GM12878 (cell line): ENCODE measurements around the gene NR1I2. TPM values are rescaled to one million over a fixed set of nuclear protein-coding genes. Genes with fewer than 3 reads are reported as not detected.

Source experiments
- ATAC-seq: fragments of 200-7000 bp; cut with Tn5 transposase; 3 replicates; pipeline ENCODE4 v1.9.1; 2020; ENCODE audit warnings: mild to moderate bottlenecking, moderate library complexity
- BruUV-seq: library from RNA; stranded (reverse); fragments of 400-500 nt; replicated peaks from 2 replicates; lab custom pipeline; 2021; lab: Mats Ljungman, UMichigan
- CTCF ChIA-PET: fragments of 300-600 bp; sonication (Branson Sonifier 250); formaldehyde crosslinking; extraction: SDS; loops from one replicate; lab custom pipeline; 2021; ENCODE audit warnings: inconsistent platforms; lab: Yijun Ruan, JAX
- POLR2A ChIA-PET: fragments of 350-600 bp; formaldehyde crosslinking; extraction: SDS; loops from one replicate; lab custom pipeline; 2021; ENCODE audit warnings: inconsistent platforms; lab: Charles Lee
- RAD21 ChIA-PET: fragments of 300-600 bp; sonication (Branson Sonifier 250); formaldehyde crosslinking; loops from one replicate; lab custom pipeline; 2023; ENCODE audit warnings: antibody characterized with exemption; ENCODE audit not compliant: unreplicated experiment; lab: Charles Lee
- SMC1A ChIA-PET: fragments of 300-600 bp; sonication (Branson Sonifier 250); formaldehyde crosslinking; loops from one replicate; lab custom pipeline; 2023; ENCODE audit not compliant: unreplicated experiment, uncharacterized antibody; lab: Charles Lee
- DNase-seq: peaks from one replicate; pipeline ENCODE4 v3.0.0-alpha.2; 2011; ENCODE audit warnings: low read depth, low spot score
- FAIRE-seq: peaks from 3 replicates; lab custom pipeline; 2011; peaks lifted over from hg19 to GRCh38; lab: Jason Lieb, UNC
- H2AFZ ChIP-seq: 2 replicates; pipeline ENCODE4 v1.6.0; 2011; ENCODE audit warnings: low read depth, low read length, control low read depth; ENCODE audit not compliant: control insufficient read depth
- H3K27ac ChIP-seq: 2 replicates; pipeline ENCODE4 v1.5.1; 2011; ENCODE audit warnings: control low read depth; ENCODE audit not compliant: control insufficient read depth, insufficient read depth
- H3K27me3 ChIP-seq, 2 experiments: replicated peaks in 1 of 2; 2 replicates each; pipeline versions ENCODE4 v1.6.0 to v1.6.1; 2011; ENCODE audit warnings: low read length in 1 of 2; ENCODE audit not compliant: control insufficient read depth in 2 of 2, insufficient read depth in 2 of 2
- H3K36me3 ChIP-seq, 2 experiments: 2 replicates each; pipeline ENCODE4 v1.5.1; 2011; ENCODE audit warnings: low read length in 1 of 2; ENCODE audit not compliant: control insufficient read depth in 2 of 2, insufficient read depth in 2 of 2
- H3K4me1 ChIP-seq: 2 replicates; pipeline ENCODE4 v1.6.1; 2011; ENCODE audit warnings: mild to moderate bottlenecking, low read length, moderate library complexity, mixed read lengths; ENCODE audit not compliant: control insufficient read depth, insufficient read depth
- H3K4me2 ChIP-seq: 2 replicates; pipeline ENCODE4 v1.6.0; 2011; ENCODE audit warnings: control low read depth; ENCODE audit not compliant: control insufficient read depth, insufficient read depth
- H3K4me3 ChIP-seq: fragments of 200-600 bp; sonication (generic); 2 replicates; pipeline ENCODE4 v1.5.1; 2016
- H3K79me2 ChIP-seq: 2 replicates; pipeline ENCODE4 v1.6.0; 2011; ENCODE audit warnings: low read length; ENCODE audit not compliant: control insufficient read depth, insufficient read depth
- H3K9ac ChIP-seq: 2 replicates; pipeline ENCODE4 v1.8.0; 2011; ENCODE audit warnings: low read length, control low read depth, mixed read lengths; ENCODE audit not compliant: control insufficient read depth, insufficient read depth
- H3K9me3 ChIP-seq: replicated peaks from 3 replicates; pipeline ENCODE4 v1.5.1; 2011; ENCODE audit warnings: mild to moderate bottlenecking, low read length; ENCODE audit not compliant: control insufficient read depth, insufficient read depth
- H4K20me1 ChIP-seq: 2 replicates; pipeline ENCODE4 v1.6.0; 2011; ENCODE audit not compliant: control insufficient read depth, insufficient read depth
- CREM ChIP-seq: IDR thresholded peaks from 2 replicates; pipeline ENCODE4 v1.6.1; 2014; ENCODE audit warnings: antibody characterized with exemption, low read depth
- KDM1A ChIP-seq: fragments of 200-600 bp; sonication (generic); IDR thresholded peaks from 2 replicates; pipeline ENCODE4 v1.6.1; 2016; ENCODE audit warnings: borderline replicate concordance
- LARP7 ChIP-seq: fragments of 450-650 bp; IDR thresholded peaks from 2 replicates; pipeline ENCODE4 v1.6.1; 2017; ENCODE audit warnings: mild to moderate bottlenecking
- RAD51 ChIP-seq: fragments of 450-650 bp; IDR thresholded peaks from 2 replicates; pipeline ENCODE4 v1.6.1; 2016; ENCODE audit warnings: moderate library complexity, mild to moderate bottlenecking, inconsistent platforms
- SMC3 ChIP-seq: IDR thresholded peaks from 2 replicates; pipeline ENCODE4 v1.6.1; 2011; ENCODE audit warnings: low read length, improper control_type of control experiment, borderline replicate concordance
- WGBS: methylation state at CpG from one replicate; pipeline ENCODE4 v1.1.6; 2016; ENCODE audit warnings: low lambda C conversion rate; ENCODE audit not compliant: insufficient replicate concordance, insufficient coverage; ENCODE audit errors: missing lambda C conversion rate; 5-methylcytosine and 5-hydroxymethylcytosine counted together
- in situ Hi-C: fragments of 300-500 bp; cut with MboI; formaldehyde crosslinking; loops from 9 replicates; pipeline ENCODE4 v1.14.3; 2018; ENCODE audit warnings: mixed read lengths
- intact Hi-C: fragments of 100-400 bp; cut with micrococcal nuclease; formaldehyde crosslinking; loops from one replicate; pipeline ENCODE4 v1.14.2; 2022; ENCODE audit not compliant: unreplicated experiment
- polyA plus RNA-seq, 11 experiments: library from polyadenylated mRNA; depleted of rRNA in 4 of 11; unstranded in 6 of 11; stranded (reverse) in 5 of 11; fragments of >200 nt; fragmentation: Nextera tagmentation in 4 of 11; fragmentation: Illumina TruSeq in 1 of 11; extraction: Ambion mirVana in 4 of 11; extraction: Trizol in 1 of 11; gene quantifications; 1 replicate in 1 of 11; 2 replicates in 10 of 11; pipeline versions ENCODE4 v1.2.1 to v1.2.3, GENCODE V29; 2011 to 2016; ENCODE audit warnings: inconsistent platforms in 2 of 11, missing spikeins in 2 of 11, low read depth in 1 of 11
- total RNA-seq, 4 experiments: library from RNA; depleted of rRNA in 3 of 4; stranded (reverse); fragments of >200 nt in 3 of 4; fragmentation: Illumina TruSeq in 1 of 4; extraction: Trizol in 1 of 4; gene quantifications; 2 replicates each; pipeline versions ENCODE4 v1.2.1 to v1.2.3, GENCODE V29; 2013 to 2021
- TF ChIP-seq, protein P1 (sequence below): fragments of 450-650 bp; IDR thresholded peaks from 2 replicates; pipeline ENCODE4 v1.6.1; 2018; ENCODE audit warnings: borderline replicate concordance, mild to moderate bottlenecking; ENCODE audit not compliant: partially characterized antibody
- TF ChIP-seq, protein P2 (sequence below): IDR thresholded peaks from 2 replicates; pipeline ENCODE4 v1.6.1; 2012; ENCODE audit warnings: low read depth, low read length, improper control_type of control experiment

NR1I2 gene
- total and polyA plus RNA-seq, 10 of the 15 experiments (the other 5 are each of a cell fraction or from before 2014, with no cell fraction given), result 0.03 to 1.0 (median 0.39) TPM

DNA sequence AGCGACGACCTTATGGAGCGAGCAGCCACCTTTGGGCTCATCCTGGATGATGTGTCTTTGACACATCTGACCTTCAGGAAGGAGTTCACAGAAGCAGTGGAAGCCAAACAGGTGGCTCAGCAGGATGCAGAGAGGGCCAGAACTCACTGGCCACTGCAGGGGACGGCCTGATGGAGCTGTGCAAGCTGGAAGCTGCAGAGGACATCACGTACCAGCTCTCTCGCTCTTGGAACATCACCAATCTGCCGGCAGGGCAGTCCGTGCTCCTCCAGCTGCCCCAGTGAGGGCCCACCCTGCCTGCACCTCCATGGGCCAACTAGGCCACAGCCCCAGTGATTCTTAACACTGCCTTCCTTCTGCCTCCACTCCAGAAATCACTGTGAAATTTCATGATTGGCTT, 10.4 kb downstream of the NR1I2 start (continued):
- TF ChIP-seq, protein P1, sequence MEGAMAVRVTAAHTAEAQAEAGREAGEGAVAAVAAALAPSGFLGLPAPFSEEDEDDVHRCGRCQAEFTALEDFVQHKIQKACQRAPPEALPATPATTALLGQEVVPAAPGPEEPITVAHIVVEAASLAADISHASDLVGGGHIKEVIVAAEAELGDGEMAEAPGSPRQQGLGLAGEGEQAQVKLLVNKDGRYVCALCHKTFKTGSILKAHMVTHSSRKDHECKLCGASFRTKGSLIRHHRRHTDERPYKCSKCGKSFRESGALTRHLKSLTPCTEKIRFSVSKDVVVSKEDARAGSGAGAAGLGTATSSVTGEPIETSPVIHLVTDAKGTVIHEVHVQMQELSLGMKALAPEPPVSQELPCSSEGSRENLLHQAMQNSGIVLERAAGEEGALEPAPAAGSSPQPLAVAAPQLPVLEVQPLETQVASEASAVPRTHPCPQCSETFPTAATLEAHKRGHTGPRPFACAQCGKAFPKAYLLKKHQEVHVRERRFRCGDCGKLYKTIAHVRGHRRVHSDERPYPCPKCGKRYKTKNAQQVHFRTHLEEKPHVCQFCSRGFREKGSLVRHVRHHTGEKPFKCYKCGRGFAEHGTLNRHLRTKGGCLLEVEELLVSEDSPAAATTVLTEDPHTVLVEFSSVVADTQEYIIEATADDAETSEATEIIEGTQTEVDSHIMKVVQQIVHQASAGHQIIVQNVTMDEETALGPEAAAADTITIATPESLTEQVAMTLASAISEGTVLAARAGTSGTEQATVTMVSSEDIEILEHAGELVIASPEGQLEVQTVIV, result no peak
- TF ChIP-seq, all 136 proteins: peak for 0

DNA sequence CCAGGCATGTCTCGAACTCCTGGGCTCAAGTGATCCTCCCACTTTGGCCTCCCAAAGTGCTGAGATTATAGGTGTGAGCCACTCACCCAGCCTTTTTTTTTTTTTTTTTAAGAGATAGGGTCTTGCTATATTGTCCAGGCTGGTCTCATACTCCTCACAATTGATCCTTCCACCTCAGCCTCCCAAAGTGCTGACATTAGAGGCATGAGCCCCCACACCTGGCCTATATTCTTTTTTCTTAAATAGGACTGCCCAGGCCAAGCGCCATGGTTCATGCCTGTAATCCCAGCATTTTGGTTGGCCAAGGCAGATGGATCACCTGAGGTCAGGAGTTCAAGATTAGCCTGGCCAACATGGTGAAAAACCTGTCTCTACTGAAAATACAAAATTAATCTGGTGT, 12.5 kb downstream of the NR1I2 start:
- no peak overlapping the region for H3K27ac ChIP-seq
- TF ChIP-seq LARP7, result no peak
- TF ChIP-seq, protein P2, sequence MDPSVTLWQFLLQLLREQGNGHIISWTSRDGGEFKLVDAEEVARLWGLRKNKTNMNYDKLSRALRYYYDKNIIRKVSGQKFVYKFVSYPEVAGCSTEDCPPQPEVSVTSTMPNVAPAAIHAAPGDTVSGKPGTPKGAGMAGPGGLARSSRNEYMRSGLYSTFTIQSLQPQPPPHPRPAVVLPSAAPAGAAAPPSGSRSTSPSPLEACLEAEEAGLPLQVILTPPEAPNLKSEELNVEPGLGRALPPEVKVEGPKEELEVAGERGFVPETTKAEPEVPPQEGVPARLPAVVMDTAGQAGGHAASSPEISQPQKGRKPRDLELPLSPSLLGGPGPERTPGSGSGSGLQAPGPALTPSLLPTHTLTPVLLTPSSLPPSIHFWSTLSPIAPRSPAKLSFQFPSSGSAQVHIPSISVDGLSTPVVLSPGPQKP, result no peak
- TF ChIP-seq SMC3, result no peak
- TF ChIP-seq KDM1A, result no peak
- no peak for TF ChIP-seq RAD51
- TF ChIP-seq CREM, result no peak
- ChIA-PET RAD21 (no interaction called here), SMC1A (interaction anchor here (1.4 kb wide), 1 partner anchor 25 kb away, joined by 3 read pairs; no protein-coding TSS in a partner anchor), CTCF (no interaction called here), POLR2A (no interaction called here)
- in situ Hi-C loops (no loop called here), intact Hi-C loops (no loop called here)
- no peaks in the 10 kb centered on the region for H3K36me3 ChIP-seq
- no peak overlapping the region for H3K9ac ChIP-seq
- WGBS, result 64% methylated on average over 2 of the region's 2 CpGs
- no peaks in the 10 kb centered on the region for H3K79me2 ChIP-seq
- no peak overlapping the region for H3K4me2 ChIP-seq
- H3K4me3 ChIP-seq, result no peak overlapping the region
- ATAC-seq, result no peak
- H3K9me3 ChIP-seq, result no peaks in the 10 kb centered on the region
- H3K4me1 ChIP-seq, result no peaks in the 10 kb centered on the region
- no peak for FAIRE-seq
- H2AFZ ChIP-seq, result no peak overlapping the region
- no peak for DNase-seq
- no peaks in the 10 kb centered on the region for H3K27me3 ChIP-seq
- BruUV-seq, result no TSS peak
- H4K20me1 ChIP-seq, result no peaks in the 10 kb centered on the region
